GM12801 (cell line): ENCODE measurements around the gene VSTM5.

Experiments
- TF ChIP-seq, protein P1 (sequence below): IDR thresholded peaks from one replicate; pipeline ENCODE4 v1.5.1; 2011; ENCODE audit warnings: control low read depth; ENCODE audit not compliant: insufficient read length; ENCODE audit errors: extremely low read depth

The VSTM5 gene

DNA sequence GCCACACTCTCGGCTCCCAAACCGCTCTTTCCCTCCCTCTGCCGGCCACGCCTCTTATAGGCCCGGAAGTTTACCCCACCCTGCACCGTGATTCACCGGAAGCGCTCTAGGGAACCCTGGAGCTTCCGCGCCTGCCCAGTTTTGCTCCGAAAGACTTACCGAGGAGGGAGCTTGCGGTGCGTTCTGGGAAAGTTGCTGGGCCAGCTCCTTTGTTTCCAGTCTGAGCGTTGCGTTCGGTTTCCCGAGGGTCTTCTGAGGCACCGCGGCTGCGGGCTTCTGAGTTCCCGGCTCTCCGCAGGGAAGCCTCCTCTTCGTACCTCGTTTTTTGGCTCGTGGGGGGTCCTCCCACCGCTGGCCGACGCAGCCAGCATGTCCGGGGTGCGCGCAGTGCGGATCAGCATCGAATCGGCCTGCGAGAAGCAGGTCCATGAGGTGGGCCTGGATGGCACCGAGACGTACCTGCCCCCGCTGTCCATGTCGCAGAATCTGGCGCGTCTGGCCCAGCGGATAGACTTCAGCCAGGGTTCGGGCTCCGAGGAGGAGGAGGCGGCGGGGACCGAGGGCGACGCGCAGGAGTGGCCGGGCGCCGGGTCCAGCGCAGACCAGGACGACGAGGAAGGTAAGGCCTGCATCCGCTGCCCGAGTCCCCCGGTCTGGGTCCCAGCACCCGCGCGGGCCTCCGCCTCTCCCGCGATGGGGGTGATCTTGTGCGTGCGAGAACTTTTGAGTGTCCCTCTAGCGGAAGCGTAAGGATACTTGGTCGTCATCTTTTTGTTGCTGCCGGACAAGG lies 66.1 kb downstream of the VSTM5 start, which contains the start of gene MED17:
Gene MED17, plus strand, starts transcription at position 138 of the 790 bp plus-strand sequence. Its CDS starts 232 bp downstream, at position 370.
- TF ChIP-seq, protein P1, sequence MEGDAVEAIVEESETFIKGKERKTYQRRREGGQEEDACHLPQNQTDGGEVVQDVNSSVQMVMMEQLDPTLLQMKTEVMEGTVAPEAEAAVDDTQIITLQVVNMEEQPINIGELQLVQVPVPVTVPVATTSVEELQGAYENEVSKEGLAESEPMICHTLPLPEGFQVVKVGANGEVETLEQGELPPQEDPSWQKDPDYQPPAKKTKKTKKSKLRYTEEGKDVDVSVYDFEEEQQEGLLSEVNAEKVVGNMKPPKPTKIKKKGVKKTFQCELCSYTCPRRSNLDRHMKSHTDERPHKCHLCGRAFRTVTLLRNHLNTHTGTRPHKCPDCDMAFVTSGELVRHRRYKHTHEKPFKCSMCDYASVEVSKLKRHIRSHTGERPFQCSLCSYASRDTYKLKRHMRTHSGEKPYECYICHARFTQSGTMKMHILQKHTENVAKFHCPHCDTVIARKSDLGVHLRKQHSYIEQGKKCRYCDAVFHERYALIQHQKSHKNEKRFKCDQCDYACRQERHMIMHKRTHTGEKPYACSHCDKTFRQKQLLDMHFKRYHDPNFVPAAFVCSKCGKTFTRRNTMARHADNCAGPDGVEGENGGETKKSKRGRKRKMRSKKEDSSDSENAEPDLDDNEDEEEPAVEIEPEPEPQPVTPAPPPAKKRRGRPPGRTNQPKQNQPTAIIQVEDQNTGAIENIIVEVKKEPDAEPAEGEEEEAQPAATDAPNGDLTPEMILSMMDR, result no peak

DNA sequence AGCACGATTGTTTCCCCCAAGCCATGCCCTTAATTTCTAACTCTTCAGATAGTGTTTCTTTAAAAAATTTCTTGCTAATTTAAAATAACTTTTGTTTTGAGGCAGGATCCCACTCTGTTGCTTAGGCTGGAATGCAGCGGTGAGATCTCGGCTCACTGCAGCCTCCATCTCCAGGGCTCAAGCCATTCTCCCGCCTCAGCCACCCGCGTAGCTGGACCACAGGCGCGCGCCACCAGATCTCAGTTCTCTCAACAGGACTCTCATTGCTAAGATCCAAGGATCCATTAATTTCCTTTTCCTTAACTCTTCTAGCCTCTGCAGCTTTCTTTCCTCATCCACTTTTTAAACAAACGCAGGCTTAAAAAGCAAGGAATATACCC lies 66.7 kb downstream of the VSTM5 start:
- TF ChIP-seq, protein P1, result no peak

DNA sequence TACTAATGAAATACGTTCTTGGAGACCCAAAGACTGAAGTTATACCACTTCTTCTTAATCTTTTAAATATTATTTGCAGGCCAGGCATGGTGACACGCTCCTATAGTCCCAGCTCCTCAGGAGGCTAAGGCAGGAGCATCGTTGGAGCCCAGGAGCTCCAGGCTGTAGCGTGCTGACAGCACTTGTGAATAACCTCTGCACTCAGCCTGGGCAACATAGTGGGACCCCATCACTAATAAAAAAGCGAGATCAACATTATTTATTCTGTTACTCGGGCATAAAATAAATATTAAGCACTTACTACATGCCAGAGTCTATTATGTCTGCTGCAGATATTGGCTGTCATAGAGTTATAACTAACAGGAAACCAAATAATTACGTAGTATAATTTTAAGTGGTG lies 67.1 kb downstream of the VSTM5 start:
- TF ChIP-seq, protein P1, result no peak

DNA sequence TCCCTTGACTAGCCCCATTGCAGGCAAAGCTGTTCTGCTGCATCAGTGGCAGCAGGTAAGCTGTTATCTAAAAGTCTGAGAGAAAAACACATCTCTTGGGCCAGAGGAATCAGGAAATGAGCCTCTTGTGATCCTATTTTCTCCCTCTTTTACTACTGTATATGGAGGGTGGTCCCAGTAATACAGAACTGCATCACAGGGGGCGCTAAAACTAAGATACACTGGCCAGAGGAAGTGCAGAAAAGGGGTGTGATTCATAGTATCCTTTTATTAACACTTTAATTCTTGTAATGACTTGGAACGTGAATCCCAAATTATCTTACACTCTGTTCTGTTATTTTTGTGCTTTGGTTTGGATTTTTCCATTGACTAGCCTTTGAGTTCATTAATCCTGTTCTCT lies 75.1 kb downstream of the VSTM5 start:
- TF ChIP-seq, protein P1, result no peak

DNA sequence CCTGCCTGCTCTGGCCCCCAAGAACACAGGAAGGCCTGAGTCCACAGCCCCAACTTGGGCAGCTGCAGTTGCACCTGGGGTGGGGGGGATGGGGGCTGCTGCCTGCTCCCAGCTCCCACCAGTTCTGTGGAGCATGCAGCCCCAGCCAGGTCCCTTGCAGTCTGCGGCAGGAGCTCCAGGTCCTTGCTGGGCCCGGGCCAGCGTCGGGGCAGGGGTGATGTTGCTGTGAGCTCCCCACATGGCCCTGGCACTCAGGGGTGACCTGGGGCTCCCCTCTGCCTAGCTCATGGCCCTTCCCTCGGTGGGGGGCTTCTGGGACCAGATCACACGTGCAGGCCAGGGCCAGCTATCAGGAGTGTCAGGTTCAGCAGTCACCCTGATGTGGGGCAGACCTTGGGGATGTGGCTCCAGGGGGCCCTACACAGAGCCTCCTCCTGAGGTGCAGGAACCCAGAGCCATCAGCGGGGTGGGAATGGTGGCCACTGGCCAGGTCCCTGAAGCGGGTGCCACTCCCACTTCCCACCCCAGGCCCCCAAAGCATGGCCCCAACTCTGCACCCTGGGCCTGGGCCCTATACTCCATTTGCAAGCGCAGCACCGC lies 76.7 kb downstream of the VSTM5 start:
- TF ChIP-seq, protein P1, result no peak

DNA sequence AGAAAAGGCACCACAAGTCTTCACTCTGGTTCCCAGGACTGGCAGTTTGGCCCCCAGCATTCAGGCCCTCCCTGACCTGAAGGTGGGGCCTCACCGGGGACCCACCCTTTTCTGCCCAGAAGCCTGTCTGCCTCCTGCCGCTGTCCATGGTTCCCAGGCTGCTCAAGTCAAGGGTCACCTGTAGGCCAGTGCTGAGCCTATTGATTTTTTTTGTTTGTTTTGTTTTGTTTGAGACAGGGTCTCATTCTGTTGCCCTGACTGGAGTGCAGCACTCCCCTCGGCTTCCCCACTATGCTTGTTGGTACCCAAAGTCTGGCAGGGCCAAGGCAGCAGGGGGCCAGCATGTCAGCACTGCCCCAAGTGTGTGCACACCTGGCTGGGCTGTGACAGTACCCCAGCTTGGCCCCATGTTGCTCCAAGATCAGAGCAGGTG lies 77.4 kb downstream of the VSTM5 start:
- TF ChIP-seq, protein P1, result no peak

DNA sequence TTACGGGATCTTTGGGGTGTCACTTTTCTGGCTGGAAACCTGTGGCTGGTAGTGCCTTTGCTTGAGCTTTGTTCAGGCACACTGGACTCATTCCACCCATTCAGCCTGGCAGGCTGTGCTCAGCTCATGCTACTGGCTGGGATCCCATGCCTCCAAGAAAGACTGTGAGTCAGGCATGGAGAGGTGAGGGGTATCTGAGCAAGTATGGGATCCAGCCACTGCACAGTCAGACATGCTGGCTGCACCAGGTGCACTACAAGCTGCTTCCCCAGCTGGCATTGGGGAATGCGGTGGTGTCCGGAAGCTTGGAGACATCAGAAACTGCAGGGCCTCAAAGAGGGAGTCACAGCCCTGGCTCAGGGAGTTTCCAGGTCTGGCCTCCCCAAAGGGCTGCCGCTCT lies 78.3 kb downstream of the VSTM5 start:
- TF ChIP-seq, protein P1, result no peak
